Measurements from ENCODE around the gene CEP83.
"Not testable (repeated sequence)": the region's sequence is repeated elsewhere in the genome, so short reads cannot be mapped to it uniquely, and the experiment has no call there.

The CEP83 gene, protein sequence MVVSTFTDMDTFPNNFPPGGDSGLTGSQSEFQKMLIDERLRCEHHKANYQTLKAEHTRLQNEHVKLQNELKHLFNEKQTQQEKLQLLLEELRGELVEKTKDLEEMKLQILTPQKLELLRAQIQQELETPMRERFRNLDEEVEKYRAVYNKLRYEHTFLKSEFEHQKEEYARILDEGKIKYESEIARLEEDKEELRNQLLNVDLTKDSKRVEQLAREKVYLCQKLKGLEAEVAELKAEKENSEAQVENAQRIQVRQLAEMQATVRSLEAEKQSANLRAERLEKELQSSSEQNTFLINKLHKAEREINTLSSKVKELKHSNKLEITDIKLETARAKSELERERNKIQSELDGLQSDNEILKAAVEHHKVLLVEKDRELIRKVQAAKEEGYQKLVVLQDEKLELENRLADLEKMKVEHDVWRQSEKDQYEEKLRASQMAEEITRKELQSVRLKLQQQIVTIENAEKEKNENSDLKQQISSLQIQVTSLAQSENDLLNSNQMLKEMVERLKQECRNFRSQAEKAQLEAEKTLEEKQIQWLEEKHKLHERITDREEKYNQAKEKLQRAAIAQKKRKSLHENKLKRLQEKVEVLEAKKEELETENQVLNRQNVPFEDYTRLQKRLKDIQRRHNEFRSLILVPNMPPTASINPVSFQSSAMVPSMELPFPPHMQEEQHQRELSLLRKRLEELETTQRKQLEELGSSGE

DNA sequence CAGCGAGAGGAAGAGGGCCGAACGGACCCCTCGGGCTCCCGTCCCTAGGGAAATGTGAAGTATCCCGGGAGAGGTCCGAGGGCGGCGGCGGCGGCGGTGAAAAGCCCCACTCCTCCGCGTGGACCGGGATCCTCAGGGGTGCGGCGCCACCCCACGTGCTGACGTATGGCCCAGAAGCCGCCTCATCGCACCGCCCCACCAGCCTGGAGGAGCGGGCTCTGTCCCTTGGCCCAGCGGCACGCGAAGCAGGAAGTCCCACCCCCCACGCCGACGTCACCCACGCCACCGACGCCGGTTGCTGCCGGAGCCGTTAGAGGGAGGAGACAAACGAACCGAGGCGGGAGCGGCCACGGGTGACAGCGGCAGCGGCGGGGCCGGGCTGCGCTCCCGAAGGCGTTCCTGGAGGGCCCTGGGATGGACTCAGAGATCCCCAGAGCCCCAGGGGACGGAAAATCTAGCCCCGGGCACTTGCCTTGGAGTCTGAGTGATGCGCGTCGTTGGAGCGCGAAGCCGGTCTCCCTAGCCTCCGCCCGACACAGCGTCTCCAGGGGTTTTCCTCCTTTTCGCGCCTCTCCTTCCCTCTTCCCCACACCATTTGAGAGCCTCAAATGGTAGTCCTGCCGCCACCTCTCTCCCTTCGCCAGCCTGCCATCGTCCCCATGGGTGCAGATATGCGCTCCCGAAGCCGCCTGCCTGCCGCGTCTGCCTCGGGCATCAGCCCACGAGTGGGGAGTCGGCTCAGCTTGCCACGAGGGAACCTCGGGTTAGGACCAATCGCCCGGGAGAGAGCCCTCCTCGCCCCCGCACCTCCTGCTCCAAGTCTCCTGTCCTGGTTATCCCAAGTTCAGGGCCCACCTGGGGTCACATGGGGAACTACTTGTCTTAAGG lies at the start of gene CEP83:
CEP83 (minus strand) TSS at position 140 of the 888 bp plus-strand sequence. CDS start 47,377 bp downstream, outside the sequence.
- FAIRE-seq = peak; percentile 67
- DNase-seq (ENCODE audit: low spot score) = peak; percentile 90

GRCh38 chr12:94509317-94509716 lies 49.6 kb upstream of the CEP83 start:
- DNase-seq (ENCODE audit: low spot score) (no peak), FAIRE-seq (no peak)

GRCh38 chr12:94507455-94507854 lies 47.8 kb upstream of the CEP83 start:
- DNase-seq (ENCODE audit: low spot score) (no peak), FAIRE-seq (no peak)

- DNase-seq (ENCODE audit: low spot score) = no peak
- FAIRE-seq = no peak
These were observed 44.7 kb upstream of the CEP83 start for GRCh38 chr12:94504386-94504785.

GRCh38 chr12:94503619-94504018 lies 44.0 kb upstream of the CEP83 start:
- FAIRE-seq = no peak
- no peak for DNase-seq (ENCODE audit: low spot score)

DNA sequence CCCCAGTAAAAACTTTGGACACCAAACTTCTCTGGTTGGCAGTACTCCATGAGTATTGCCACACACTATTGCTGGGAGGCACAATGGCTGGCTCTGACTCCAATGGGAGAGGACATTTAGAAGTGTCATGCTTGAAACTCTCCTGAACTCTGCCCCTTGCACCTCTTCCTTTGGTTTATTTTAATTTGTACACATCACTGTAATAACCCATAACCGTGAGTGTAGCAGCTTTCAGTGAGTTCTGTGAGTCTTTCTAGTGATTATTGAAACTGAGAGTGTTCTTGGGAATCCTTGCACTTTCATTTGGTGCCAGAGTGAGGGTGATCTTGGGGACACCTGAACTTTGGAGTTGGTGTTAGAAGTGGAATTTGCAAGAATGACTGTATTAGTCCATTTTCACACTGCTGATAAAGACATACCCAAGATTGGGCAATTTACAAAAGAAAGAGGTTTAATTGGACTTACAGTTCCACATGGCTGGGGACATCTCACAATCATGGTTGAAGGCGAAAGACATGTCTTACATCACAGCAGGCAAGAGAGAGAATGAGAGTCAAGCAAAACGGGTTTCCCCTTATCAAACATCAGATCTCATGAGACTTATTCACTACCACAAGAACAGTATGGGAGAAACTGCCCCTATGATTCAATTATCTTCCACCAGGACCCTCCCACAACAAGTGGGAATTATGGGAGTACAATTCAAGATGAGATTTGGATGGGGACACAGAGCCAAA lies 41.3 kb upstream of the CEP83 start:
- DNase-seq (ENCODE audit: low spot score) (no peak), FAIRE-seq (no peak)

GRCh38 chr12:94498698-94499097 lies 39.0 kb upstream of the CEP83 start:
- DNase-seq (ENCODE audit: low spot score) (no peak), FAIRE-seq (no peak)

GRCh38 chr12:94498073-94498472 lies 38.4 kb upstream of the CEP83 start:
- no peak for DNase-seq (ENCODE audit: low spot score)
- FAIRE-seq = no peak

DNA sequence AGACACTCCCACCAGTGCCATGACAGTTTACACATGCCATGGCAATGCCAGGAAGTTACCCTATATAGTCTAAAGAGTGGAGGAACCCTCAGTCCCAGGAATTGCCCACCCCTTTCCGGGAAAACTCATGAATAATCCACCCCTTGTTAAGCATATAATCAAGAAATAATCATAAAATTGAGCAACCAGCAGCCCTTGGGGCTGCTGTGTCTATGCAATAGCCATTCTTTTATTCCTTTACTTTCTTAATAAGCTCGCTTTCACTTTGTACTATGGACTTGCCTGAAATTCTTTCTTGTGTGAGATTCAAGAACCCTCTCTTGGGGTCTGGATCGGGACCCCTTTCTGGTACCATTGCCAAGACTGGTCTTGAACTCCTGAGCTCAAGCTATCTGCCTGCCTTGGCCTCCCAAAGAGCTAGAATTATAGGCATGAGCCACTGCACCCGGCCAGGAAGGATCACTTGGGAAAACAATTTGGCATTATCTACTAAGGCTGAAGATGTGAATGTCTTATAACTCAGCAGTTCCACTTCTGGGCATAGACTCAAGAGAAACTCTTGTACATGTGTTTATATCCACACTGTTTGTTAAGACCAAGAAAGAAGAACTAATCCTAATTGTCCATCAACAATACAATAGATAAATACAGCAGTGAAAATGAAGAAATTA lies 35.9 kb upstream of the CEP83 start:
- no peak for DNase-seq (ENCODE audit: low spot score)
- no peak for FAIRE-seq

- DNase-seq (ENCODE audit: low spot score) (no peak), FAIRE-seq (no peak)
These were observed 31.8 kb upstream of the CEP83 start for GRCh38 chr12:94491489-94491888.

GRCh38 chr12:94488463-94488862 lies 28.8 kb upstream of the CEP83 start:
- no peak for FAIRE-seq
- DNase-seq (ENCODE audit: low spot score) = no peak

- no peak for FAIRE-seq
- no peak for DNase-seq (ENCODE audit: low spot score)
These were observed 22.1 kb upstream of the CEP83 start for GRCh38 chr12:94481734-94482133.

- no peak for DNase-seq (ENCODE audit: low spot score)
- FAIRE-seq = no peak
These were observed 9.9 kb upstream of the CEP83 start for GRCh38 chr12:94469522-94469921.

DNA sequence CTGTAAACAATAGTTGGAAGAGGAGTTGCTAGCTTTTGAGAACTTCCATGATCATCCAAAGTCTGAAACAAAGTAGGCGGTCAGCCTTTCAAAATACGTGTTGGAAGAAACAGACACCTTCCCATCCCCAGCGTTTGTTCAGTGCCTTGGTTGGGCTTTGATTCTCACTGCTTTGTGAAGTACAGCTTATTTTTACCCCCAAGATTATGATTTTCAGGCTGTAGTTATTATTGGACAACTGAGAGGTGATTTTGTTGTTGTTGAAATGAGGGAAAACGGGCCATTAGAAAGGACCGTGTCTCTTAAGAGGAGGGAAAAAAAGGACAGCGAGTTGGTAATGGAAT lies 921 bp upstream of the CEP83 start:
- FAIRE-seq (no peak), DNase-seq (ENCODE audit: low spot score) (no peak)

GRCh38 chr12:94458877-94459727 lies 565 bp downstream of the CEP83 start:
- FAIRE-seq (no peak), DNase-seq (ENCODE audit: low spot score) (no peak)

GRCh38 chr12:94457311-94457710 lies 2.4 kb downstream of the CEP83 start:
- no peak for DNase-seq (ENCODE audit: low spot score)
- no peak for FAIRE-seq

- DNase-seq (ENCODE audit: low spot score); FAIRE-seq: not testable (repeated sequence)
These were observed 5.3 kb downstream of the CEP83 start for GRCh38 chr12:94454318-94454717.

GRCh38 chr12:94445662-94446061 lies 14.0 kb downstream of the CEP83 start:
- no peak for FAIRE-seq
- DNase-seq (ENCODE audit: low spot score) = no peak

DNA sequence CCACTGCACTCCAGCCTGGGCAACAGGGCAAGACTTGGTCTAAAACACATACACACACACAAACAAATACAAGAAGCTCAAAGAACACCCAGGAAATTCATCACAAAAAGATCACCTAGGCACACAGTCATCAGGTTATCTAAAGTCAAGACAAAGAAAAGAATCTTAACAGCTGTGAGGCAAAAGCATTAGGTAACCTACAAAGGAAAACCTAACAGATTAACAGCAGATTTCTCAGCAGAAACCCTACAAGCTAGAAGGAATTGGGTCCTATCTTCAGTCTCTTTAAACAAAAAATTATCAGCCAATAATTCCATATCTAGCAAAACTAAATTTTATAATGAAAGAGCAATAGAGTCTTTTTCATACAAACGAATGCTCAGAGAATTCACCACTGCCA lies 22.4 kb downstream of the CEP83 start:
- DNase-seq (ENCODE audit: low spot score) = no peak
- no peak for FAIRE-seq

DNA sequence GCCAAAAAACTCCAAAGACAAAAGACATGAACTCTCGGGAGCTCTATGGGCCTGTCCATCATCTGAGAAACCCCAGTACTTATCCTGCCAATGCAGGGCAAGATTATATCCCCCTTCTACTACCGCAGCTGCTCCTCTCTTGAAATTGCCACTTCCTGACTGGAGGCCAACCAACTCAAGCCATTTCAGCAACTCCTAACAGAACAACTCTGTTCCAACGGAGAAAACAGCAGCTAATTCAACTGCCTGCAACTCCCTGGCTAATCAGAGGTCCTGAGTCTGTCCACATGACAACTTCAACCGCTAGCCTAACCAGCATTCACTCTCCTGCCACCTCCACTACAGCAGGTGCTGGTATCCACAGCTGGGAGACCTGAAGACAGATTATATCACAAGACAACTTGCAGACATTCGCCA lies 24.1 kb downstream of the CEP83 start:
- no peak for FAIRE-seq
- DNase-seq (ENCODE audit: low spot score) = no peak
